Glutamatergic neuron (in vitro differentiated cells): ENCODE measurements around the gene WFDC1. TPM values are rescaled to one million over a fixed set of nuclear protein-coding genes. Genes with fewer than 3 reads are reported as not detected.

ENCODE experiments used
- DNase-seq: peaks from one replicate; pipeline ENCODE4 v3.0.0; 2022
- H3K27ac Mint-ChIP-seq: one replicate; pipeline ENCODE4 v1.8.0; 2020; ENCODE audit warnings: mild to moderate bottlenecking, mixed read lengths, inconsistent platforms; ENCODE audit not compliant: unreplicated experiment
- H3K27me3 Mint-ChIP-seq: one replicate; pipeline ENCODE4 v1.8.0; 2020; ENCODE audit warnings: mild to moderate bottlenecking, moderate library complexity, mixed read lengths, inconsistent platforms; ENCODE audit not compliant: unreplicated experiment
- H3K36me3 Mint-ChIP-seq: one replicate; pipeline ENCODE4 v1.8.0; 2020; ENCODE audit warnings: mild to moderate bottlenecking, mixed read lengths, inconsistent platforms; ENCODE audit not compliant: unreplicated experiment
- H3K4me1 Mint-ChIP-seq: one replicate; pipeline ENCODE4 v1.8.0; 2020; ENCODE audit warnings: mild to moderate bottlenecking, low read depth, mixed read lengths, inconsistent platforms; ENCODE audit not compliant: unreplicated experiment
- H3K4me3 Mint-ChIP-seq: one replicate; pipeline ENCODE4 v1.8.0; 2020; ENCODE audit warnings: mild to moderate bottlenecking, mixed read lengths, inconsistent platforms; ENCODE audit not compliant: unreplicated experiment
- H3K9me3 Mint-ChIP-seq: one replicate; pipeline ENCODE4 v1.8.0; 2020; ENCODE audit warnings: mild to moderate bottlenecking, moderate library complexity, mixed read lengths, inconsistent platforms; ENCODE audit not compliant: unreplicated experiment
- total RNA-seq: library from RNA; stranded (reverse); fragmentation: NEBNext Ultra II Directional; extraction: Animal tissue kit (Norgen Biotek cat#: 25700); gene quantifications from one replicate; pipeline ENCODE4 v1.2.1, GENCODE V29; 2021; ENCODE audit not compliant: unreplicated experiment
- TF ChIP-seq, protein P1 (sequence below): fragments of 200-600 bp; sonication (generic); IDR thresholded peaks from one replicate; pipeline ENCODE4 v1.5.0; 2021; ENCODE audit not compliant: partially characterized antibody, unreplicated experiment

WFDC1 gene
- total RNA-seq, 1 donor from 2014 or later = 0.93 TPM

DNA sequence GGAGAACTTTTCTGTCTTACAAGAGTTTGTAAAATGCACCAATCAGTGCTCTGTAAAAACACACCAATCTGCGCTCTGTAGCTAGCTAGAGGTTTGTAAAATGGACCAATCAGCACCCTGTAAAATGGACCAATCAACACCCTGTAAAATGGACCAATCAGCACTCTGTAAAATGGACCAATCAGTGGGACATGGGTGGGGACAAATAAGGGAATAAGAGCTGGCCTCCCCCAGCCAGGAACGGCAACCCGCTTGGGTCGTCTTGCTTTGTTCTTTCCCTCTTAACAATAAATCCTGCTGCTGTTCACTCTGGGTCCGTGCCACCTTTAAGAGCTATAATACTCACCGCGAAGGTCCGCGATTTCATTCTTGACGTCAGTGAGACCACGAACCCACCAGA, 36.4 kb upstream of the WFDC1 start:
- H3K27ac Mint-ChIP-seq = no peak overlapping the region
- H3K4me3 Mint-ChIP-seq = no peak overlapping the region
- H3K36me3 Mint-ChIP-seq = no peaks in the 10 kb centered on the region
- DNase-seq = no peak
- TF ChIP-seq, protein P1, sequence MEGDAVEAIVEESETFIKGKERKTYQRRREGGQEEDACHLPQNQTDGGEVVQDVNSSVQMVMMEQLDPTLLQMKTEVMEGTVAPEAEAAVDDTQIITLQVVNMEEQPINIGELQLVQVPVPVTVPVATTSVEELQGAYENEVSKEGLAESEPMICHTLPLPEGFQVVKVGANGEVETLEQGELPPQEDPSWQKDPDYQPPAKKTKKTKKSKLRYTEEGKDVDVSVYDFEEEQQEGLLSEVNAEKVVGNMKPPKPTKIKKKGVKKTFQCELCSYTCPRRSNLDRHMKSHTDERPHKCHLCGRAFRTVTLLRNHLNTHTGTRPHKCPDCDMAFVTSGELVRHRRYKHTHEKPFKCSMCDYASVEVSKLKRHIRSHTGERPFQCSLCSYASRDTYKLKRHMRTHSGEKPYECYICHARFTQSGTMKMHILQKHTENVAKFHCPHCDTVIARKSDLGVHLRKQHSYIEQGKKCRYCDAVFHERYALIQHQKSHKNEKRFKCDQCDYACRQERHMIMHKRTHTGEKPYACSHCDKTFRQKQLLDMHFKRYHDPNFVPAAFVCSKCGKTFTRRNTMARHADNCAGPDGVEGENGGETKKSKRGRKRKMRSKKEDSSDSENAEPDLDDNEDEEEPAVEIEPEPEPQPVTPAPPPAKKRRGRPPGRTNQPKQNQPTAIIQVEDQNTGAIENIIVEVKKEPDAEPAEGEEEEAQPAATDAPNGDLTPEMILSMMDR = no peak
- no peaks in the 10 kb centered on the region for H3K9me3 Mint-ChIP-seq
- H3K27me3 Mint-ChIP-seq = peaks cover 5% of the 10 kb centered on the region
- H3K4me1 Mint-ChIP-seq = peaks cover 7% of the 10 kb centered on the region

DNA sequence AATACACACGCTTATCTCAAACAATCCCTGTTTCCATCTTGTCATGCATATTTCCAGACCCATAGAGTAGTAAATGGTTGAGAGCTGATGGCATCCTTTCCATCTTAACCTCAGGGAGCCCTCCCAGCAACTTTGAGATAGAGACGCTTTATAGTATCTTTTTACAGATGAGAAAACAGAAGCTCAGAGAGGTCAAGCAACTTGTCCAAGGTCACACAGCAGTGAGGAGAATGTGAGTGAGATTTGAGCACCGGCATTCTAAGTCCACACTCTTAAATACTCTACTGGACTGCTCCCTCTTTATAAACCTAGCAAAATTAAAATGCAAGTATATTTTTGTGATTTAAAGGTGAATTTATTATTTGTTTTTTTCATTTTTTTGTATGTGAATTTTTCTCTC, 35.0 kb upstream of the WFDC1 start:
- Mint-ChIP-seq H3K27ac (no peak overlapping the region), H3K4me3 (no peak overlapping the region), H3K9me3 (no peaks in the 10 kb centered on the region), H3K27me3 (peaks cover 6% of the 10 kb centered on the region), H3K36me3 (no peaks in the 10 kb centered on the region), H3K4me1 (no peaks in the 10 kb centered on the region)
- no peak for DNase-seq
- TF ChIP-seq, protein P1 = no peak

DNA sequence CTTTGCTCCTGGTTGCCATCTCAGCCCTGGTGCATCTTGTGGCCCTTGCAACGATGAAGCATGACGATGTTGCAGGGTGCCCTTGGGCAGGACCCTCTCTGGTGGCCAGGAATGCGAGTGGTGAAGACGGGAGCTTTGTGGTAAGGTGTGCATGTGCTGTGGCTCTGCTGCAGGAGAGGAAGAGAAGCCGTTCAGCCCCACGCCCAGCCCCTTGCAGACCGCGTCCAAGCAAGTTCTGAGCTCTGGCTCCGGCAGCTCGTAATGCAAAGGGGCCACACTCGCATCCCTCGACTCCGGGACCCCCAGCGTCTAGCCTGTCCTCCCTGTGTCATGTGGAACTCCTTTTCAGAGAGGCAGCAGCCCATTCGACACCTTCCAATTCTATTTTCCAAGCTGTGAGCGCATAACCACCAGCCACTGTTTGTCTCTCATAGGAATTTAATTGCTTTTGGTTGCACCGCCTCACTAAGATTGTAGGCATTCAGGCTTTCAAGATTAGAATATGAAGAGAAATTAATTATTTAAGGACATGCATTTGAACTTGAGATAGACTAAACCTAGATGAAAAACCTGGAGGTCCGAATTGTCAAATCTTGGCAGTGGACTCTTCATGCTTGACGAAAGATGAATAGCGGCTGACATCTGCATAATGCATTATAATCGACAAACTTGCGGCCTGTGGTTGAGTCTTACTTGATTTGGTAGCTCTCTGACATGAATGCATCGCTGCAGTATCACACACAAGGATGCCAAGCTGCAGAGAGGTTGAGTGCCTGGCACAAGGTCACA, 33.7 kb upstream of the WFDC1 start:
- TF ChIP-seq, protein P1 = no peak
- Mint-ChIP-seq H3K27ac (no peak overlapping the region), H3K27me3 (peaks cover 7% of the 10 kb centered on the region), H3K4me3 (no peak overlapping the region), H3K4me1 (no peaks in the 10 kb centered on the region), H3K36me3 (no peaks in the 10 kb centered on the region), H3K9me3 (no peaks in the 10 kb centered on the region)
- DNase-seq = no peak

DNA sequence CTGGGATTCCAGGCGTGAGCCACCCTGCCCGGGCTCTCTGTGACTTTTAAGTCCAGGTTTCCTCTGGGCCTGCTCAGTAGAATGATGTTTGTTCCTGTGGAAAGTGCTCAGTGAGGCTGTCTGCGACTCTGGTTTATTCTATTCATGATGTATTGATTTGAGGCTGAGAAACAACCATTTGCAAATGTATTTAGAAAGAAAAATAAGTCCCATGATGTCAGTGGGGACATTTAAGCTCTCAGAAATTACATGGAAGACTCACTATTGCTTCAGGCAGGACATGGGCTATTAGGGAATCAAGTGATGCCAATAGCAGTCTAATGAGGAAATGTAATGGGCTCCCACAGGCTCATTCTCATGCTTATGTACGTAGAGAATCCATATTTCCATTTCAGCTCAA, 32.6 kb upstream of the WFDC1 start:
- no peaks in the 10 kb centered on the region for H3K4me1 Mint-ChIP-seq
- no peaks in the 10 kb centered on the region for H3K9me3 Mint-ChIP-seq
- H3K27ac Mint-ChIP-seq = no peak overlapping the region
- TF ChIP-seq, protein P1 = no peak
- H3K27me3 Mint-ChIP-seq = peaks cover 9% of the 10 kb centered on the region
- DNase-seq = no peak
- no peaks in the 10 kb centered on the region for H3K36me3 Mint-ChIP-seq
- no peak overlapping the region for H3K4me3 Mint-ChIP-seq

DNA sequence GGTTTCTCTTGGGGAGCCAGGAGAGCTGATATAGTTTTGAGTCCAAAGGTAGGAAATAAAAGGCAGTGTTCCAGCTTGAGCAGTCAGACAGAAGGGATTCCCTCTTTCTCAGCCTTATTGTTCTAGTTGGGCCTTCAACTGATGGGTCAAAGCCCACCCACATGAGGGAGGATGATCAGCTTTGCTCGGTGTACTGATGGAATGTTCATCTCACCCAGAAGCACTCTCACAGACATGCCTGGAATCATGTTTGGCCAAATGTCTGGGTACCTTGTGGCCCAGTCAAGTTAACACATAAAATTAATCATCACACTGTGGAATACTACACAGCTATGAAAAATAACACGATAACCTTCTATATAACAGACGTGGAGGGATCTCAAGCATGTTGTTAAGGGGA, 31.7 kb upstream of the WFDC1 start:
- H3K27ac Mint-ChIP-seq = no peak overlapping the region
- no peaks in the 10 kb centered on the region for H3K36me3 Mint-ChIP-seq
- H3K27me3 Mint-ChIP-seq = peaks cover 6% of the 10 kb centered on the region
- DNase-seq = no peak
- no peaks in the 10 kb centered on the region for H3K9me3 Mint-ChIP-seq
- no peaks in the 10 kb centered on the region for H3K4me1 Mint-ChIP-seq
- TF ChIP-seq, protein P1 = no peak
- H3K4me3 Mint-ChIP-seq = no peak overlapping the region
